IPS DF 6.9 (cell line): Measurements from ENCODE around the gene DNASE2B.

ENCODE experiments used
- DNase-seq: peaks from one replicate; pipeline ENCODE4 v3.0.0-alpha.2; 2013; ENCODE audit warnings: low read depth, low spot score
- H3K27ac ChIP-seq: one replicate; pipeline ENCODE4 v1.5.1; 2013; ENCODE audit warnings: low read length, control low read depth
- H3K27me3 ChIP-seq: 2 replicates; pipeline ENCODE4 v1.6.1; 2013; ENCODE audit warnings: mild to moderate bottlenecking, low read length; ENCODE audit not compliant: control insufficient read depth, insufficient read depth
- H3K36me3 ChIP-seq: 2 replicates; pipeline ENCODE4 v1.6.1; 2013; ENCODE audit warnings: low read length; ENCODE audit not compliant: control insufficient read depth, insufficient read depth
- H3K4me1 ChIP-seq: 2 replicates; pipeline ENCODE4 v1.6.1; 2013; ENCODE audit warnings: low read length; ENCODE audit not compliant: control insufficient read depth, insufficient read depth
- H3K4me3 ChIP-seq: 2 replicates; pipeline ENCODE4 v1.5.1; 2013; ENCODE audit warnings: mild to moderate bottlenecking, low read length
- H3K9me3 ChIP-seq: 2 replicates; pipeline ENCODE4 v1.6.1; 2013; ENCODE audit warnings: low read length, inconsistent platforms; ENCODE audit not compliant: control insufficient read depth, insufficient read depth
- WGBS: extraction: QIAGEN DNeasy Blood & Tissue Kit; methylation state at CpG from one replicate; pipeline ENCODE4 v1.1.7; 2013; ENCODE audit warnings: mixed read lengths, missing lambda C conversion rate; ENCODE audit not compliant: insufficient read length, insufficient coverage; 5-methylcytosine and 5-hydroxymethylcytosine counted together

The DNASE2B gene

GRCh38 chr1:84462118-84462517 lies 63.8 kb downstream of the DNASE2B start:
- no CpG with 5 or more reads among the region's 1 CpG for WGBS
- H3K27me3 ChIP-seq = no peaks in the 10 kb centered on the region
- no peak for DNase-seq
- no peak overlapping the region for H3K4me3 ChIP-seq
- H3K27ac ChIP-seq = no peak overlapping the region
- no peaks in the 10 kb centered on the region for H3K36me3 ChIP-seq
- H3K4me1 ChIP-seq = no peaks in the 10 kb centered on the region
- no peaks in the 10 kb centered on the region for H3K9me3 ChIP-seq
